Measurements from ENCODE around the gene TPPP. TPM values are rescaled to one million over a fixed set of nuclear protein-coding genes. Genes with fewer than 3 reads are reported as not detected.

Gene TPPP
- total RNA-seq, 2 experiments from 2014 or later, result 0.18 to 0.20 TPM

DNA sequence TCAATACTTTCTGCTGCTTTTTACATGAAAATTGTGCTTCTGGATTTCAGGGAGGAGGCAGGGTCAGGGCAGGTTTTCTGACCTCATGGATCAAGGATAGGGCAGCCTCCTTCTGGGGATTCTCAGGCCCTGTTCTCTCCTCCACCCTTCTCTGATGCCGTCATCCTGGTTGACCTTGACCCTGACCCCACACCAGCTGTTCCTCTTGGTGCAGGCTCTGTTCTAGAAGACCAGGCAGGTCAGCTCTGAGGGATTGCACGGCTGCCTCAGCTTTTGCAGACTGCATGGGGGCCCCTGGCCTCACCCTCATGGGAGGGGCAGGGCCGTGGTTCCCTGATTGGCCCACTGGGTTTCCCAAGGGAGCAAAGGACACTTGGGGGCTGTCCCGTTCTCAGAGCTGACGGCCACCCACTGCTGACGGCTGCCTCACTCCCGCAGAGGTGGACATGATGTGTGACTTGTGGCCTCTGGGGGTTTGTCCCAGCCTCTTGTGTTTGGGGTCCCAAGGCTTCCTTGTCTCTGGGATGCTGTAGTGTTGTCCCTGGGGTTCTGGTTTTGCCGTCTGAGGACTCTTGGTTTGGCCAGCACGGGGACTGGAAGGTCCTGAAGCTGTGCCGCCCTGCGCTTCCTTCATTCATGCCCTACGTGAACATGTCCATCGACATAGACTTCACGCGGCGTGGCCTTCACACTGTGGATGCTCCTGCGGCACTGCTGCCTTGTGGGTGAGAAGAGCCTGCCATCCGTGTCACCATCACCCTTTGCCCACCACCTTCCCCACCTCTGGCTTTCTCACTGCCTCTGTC, 46.6 kb downstream of the TPPP start:
- TF ChIP-seq, protein P1, sequence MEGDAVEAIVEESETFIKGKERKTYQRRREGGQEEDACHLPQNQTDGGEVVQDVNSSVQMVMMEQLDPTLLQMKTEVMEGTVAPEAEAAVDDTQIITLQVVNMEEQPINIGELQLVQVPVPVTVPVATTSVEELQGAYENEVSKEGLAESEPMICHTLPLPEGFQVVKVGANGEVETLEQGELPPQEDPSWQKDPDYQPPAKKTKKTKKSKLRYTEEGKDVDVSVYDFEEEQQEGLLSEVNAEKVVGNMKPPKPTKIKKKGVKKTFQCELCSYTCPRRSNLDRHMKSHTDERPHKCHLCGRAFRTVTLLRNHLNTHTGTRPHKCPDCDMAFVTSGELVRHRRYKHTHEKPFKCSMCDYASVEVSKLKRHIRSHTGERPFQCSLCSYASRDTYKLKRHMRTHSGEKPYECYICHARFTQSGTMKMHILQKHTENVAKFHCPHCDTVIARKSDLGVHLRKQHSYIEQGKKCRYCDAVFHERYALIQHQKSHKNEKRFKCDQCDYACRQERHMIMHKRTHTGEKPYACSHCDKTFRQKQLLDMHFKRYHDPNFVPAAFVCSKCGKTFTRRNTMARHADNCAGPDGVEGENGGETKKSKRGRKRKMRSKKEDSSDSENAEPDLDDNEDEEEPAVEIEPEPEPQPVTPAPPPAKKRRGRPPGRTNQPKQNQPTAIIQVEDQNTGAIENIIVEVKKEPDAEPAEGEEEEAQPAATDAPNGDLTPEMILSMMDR (IDR thresholded peaks at IDR 0.05), result no peak
- no peaks in the 10 kb centered on the region for H3K9me3 Mint-ChIP-seq
- intact Hi-C loops (cut with micrococcal nuclease), result no loop called here
- no peak overlapping the region for H3K27ac Mint-ChIP-seq
- ChIA-PET POLR2A (no interaction called here), CTCF (interaction anchor here (0.6 kb wide), 2 partner anchors 215 to 1007 kb away, joined by 3 read pairs; no protein-coding TSS in a partner anchor)
- ATAC-seq (no peak), DNase-seq (no peak)
- no peaks in the 10 kb centered on the region for H3K27me3 Mint-ChIP-seq
- H3K4me1 Mint-ChIP-seq (ENCODE audit: low read depth), result no peaks in the 10 kb centered on the region
- peaks cover 4% of the 10 kb centered on the region for H3K36me3 Mint-ChIP-seq (ENCODE audit: low read depth)
- no peak overlapping the region for H3K4me3 Mint-ChIP-seq

DNA sequence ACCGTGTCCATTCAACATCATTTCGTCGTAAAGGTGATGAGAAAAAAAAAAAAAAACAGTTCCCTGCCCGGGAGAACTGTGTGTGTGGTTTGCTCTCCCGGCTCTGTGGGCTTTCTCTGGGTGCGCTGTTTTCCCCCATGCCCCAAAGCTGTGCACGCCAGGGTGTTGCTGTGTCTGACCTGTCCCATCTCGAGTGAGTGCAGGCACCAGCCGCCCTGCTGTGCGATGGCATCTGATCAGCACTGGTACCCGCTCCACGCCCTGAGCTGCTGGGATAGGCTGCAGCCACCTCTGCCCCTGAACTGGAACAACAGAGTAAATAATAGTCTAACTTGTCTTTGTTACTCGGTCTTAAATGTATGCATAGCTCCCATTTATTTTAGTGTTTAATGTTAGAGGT, 47.7 kb downstream of the TPPP start:
- ATAC-seq (no peak), DNase-seq (no peak)
- intact Hi-C loops (cut with micrococcal nuclease), result no loop called here
- Mint-ChIP-seq H3K4me3 (no peak overlapping the region), H3K27ac (no peak overlapping the region), H3K27me3 (no peaks in the 10 kb centered on the region), H3K4me1 (ENCODE audit: low read depth) (no peaks in the 10 kb centered on the region), H3K36me3 (ENCODE audit: low read depth) (peaks cover 9% of the 10 kb centered on the region), H3K9me3 (no peaks in the 10 kb centered on the region)
- ChIA-PET CTCF (no interaction called here), POLR2A (no interaction called here)
- TF ChIP-seq, protein P1 (IDR thresholded peaks at IDR 0.05), result no peak

DNA sequence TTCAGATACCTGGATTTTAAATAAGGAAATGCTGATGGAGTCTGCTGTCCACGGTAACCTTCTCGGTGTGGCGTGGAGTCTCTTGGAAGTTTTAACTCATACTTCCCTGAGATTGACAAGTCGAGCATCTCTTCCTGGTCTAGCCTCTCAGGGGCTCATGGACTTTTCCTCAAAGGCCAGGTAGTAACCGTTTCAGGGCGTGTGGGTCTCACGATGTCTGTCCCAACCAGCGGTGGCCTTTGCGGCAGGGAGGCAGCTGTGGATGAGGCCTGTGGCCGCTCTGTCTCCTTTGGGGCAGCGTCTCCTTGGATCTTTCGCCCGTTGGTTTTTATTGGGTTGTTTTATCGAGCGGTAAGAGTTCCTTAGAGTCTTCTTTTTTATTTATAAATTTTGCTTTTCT, 48.2 kb downstream of the TPPP start:
- H3K27me3 Mint-ChIP-seq, result no peaks in the 10 kb centered on the region
- no peaks in the 10 kb centered on the region for H3K4me1 Mint-ChIP-seq (ENCODE audit: low read depth)
- H3K36me3 Mint-ChIP-seq (ENCODE audit: low read depth), result peaks cover 11% of the 10 kb centered on the region
- ChIA-PET POLR2A (no interaction called here), CTCF (no interaction called here)
- no peaks in the 10 kb centered on the region for H3K9me3 Mint-ChIP-seq
- TF ChIP-seq, protein P1 (IDR thresholded peaks at IDR 0.05), result no peak
- DNase-seq (no peak), ATAC-seq (no peak)
- H3K27ac Mint-ChIP-seq, result no peak overlapping the region
- intact Hi-C loops (cut with micrococcal nuclease), result no loop called here
- H3K4me3 Mint-ChIP-seq, result no peak overlapping the region

DNA sequence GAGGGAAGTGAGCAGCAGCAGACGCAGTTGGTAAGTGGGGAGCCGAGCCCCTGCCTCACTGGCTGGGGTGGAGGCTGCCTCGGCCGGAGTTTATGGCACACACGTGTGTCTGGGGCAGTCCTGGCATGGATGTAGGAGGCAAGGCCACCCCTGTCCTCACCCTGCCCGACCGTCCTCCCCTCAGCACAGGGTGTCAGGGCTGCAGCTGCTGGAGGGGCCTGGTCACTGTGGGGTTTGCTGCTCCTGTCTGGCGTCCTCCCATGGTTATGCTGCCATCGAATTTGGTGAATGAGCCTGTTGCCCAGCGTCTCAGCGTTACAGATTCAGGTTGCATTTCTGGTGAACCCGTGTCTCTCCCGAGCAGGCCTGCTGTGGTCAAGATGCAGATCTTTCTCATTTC, 48.6 kb downstream of the TPPP start:
- CTCF ChIA-PET, result no interaction called here
- no peak overlapping the region for H3K27ac Mint-ChIP-seq
- TF ChIP-seq, protein P1 (IDR thresholded peaks at IDR 0.05), result no peak
- no peak for ATAC-seq
- no peaks in the 10 kb centered on the region for H3K4me1 Mint-ChIP-seq (ENCODE audit: low read depth)
- H3K27me3 Mint-ChIP-seq, result no peaks in the 10 kb centered on the region
- H3K4me3 Mint-ChIP-seq, result no peak overlapping the region
- H3K36me3 Mint-ChIP-seq (ENCODE audit: low read depth), result peaks cover 11% of the 10 kb centered on the region
- POLR2A ChIA-PET, result no interaction called here
- intact Hi-C loops (cut with micrococcal nuclease), result no loop called here
- no peaks in the 10 kb centered on the region for H3K9me3 Mint-ChIP-seq
- DNase-seq, result no peak

DNA sequence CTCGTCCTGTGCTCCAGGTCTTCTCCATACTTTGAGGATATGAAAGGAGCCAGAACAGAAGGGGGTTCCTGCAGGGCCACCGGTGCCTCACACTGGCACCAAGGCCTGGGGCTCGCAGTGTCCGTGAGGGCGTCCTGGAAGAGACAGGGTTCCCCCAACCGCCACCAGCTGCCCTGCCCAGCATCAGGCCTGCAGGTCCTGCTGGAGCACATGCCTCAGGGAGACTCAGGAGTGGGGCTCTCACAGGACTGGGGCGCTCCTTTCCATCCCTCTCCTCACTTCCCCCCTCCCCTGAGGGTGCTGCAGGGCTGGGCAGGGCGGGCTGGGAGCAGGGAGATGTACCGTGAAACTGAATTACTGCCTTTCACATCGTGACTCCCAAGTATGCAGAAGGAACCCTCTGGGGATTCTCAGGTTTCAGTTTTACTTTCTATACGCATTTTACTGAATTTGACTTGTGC, 49.3 kb downstream of the TPPP start:
- intact Hi-C loops (cut with micrococcal nuclease), result no loop called here
- Mint-ChIP-seq H3K27ac (no peak overlapping the region), H3K9me3 (no peaks in the 10 kb centered on the region), H3K4me1 (ENCODE audit: low read depth) (no peaks in the 10 kb centered on the region), H3K4me3 (no peak overlapping the region), H3K27me3 (no peaks in the 10 kb centered on the region), H3K36me3 (ENCODE audit: low read depth) (peaks cover 11% of the 10 kb centered on the region)
- no peak for DNase-seq
- TF ChIP-seq, protein P1 (IDR thresholded peaks at IDR 0.05), result no peak
- ChIA-PET POLR2A (no interaction called here), CTCF (interaction anchor here (0.7 kb wide), 1 partner anchor 32 kb away, joined by 3 read pairs; no protein-coding TSS in a partner anchor)
- ATAC-seq, result no peak
